ENCODE data around the gene DOCK4.

- TF ChIP-seq CTCF (IDR thresholded peaks at IDR 0.05) (no peak), POLR2AphosphoS5 (IDR thresholded peaks at IDR 0.05) (no peak)
These were observed 161.0 kb downstream of the DOCK4 start for GRCh38 chr7:112045222-112045621.
